AG09319 (cell line): Measurements from ENCODE around the gene LTC4S.

ENCODE experiments used
- DNase-seq: peaks from one replicate; pipeline ENCODE4 v3.0.0-alpha.2; 2010; ENCODE audit warnings: low read depth; ENCODE audit errors: extremely low read depth
- TF ChIP-seq, protein P1 (sequence below): IDR thresholded peaks from 2 replicates; pipeline ENCODE4 v1.5.1; 2011; ENCODE audit warnings: low read depth, mild to moderate bottlenecking, inconsistent platforms, low read length, moderate library complexity

LTC4S gene

GRCh38 chr5:179771311-179771895, 22.4 kb upstream of the LTC4S start:
- DNase-seq = no peak
- TF ChIP-seq, protein P1, sequence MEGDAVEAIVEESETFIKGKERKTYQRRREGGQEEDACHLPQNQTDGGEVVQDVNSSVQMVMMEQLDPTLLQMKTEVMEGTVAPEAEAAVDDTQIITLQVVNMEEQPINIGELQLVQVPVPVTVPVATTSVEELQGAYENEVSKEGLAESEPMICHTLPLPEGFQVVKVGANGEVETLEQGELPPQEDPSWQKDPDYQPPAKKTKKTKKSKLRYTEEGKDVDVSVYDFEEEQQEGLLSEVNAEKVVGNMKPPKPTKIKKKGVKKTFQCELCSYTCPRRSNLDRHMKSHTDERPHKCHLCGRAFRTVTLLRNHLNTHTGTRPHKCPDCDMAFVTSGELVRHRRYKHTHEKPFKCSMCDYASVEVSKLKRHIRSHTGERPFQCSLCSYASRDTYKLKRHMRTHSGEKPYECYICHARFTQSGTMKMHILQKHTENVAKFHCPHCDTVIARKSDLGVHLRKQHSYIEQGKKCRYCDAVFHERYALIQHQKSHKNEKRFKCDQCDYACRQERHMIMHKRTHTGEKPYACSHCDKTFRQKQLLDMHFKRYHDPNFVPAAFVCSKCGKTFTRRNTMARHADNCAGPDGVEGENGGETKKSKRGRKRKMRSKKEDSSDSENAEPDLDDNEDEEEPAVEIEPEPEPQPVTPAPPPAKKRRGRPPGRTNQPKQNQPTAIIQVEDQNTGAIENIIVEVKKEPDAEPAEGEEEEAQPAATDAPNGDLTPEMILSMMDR = no peak

GRCh38 chr5:179772351-179772750, 21.4 kb upstream of the LTC4S start:
- no peak for DNase-seq
- TF ChIP-seq, protein P1 = no peak

GRCh38 chr5:179773686-179774040, 20.1 kb upstream of the LTC4S start:
- TF ChIP-seq, protein P1 = no peak
- DNase-seq = no peak

DNA sequence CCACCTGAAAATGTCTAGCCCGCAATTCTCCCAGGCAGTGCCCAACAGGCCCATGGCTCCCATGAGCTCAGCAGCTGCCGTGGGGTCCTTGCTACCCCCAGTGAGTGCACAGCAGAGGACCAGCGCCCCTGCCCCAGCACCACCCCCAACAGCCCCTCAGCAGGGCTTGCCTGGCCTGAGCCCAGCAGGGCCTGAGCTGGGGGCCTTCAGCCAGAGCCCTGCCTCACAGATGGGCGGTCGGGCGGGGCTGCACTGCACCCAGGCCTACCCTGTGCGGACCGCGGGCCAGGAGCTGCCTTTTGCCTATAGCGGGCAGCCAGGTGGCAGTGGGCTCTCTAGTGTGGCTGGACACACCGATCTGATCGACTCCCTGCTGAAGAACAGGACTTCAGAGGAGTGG, 19.3 kb upstream of the LTC4S start:
- no peak for DNase-seq
- TF ChIP-seq, protein P1 = no peak

DNA sequence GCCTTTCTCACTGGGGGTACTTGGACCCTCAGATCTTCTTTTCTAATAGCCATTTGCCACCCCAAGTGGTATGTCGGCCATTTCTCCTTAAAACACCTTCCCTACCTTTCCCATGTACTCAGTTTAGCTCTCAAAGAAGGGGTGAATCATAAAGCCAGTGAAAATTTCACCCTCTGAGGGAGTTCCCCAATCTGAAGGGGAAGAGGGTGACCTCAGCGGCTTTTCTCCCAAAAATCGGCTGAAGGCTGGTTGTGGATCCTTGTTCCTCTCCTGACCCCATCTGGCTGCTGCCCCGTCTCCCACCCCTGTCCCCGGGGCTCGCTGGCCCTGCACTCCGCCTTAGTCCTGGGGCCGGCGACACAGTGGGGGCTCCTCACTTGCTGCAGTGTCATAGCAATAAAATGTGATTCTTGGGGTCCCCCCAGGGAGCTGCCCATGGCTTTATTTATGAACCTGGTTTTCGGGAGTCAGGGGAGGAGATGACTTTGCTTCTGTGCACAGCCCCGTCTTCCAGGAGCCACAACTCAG, 17.3 kb upstream of the LTC4S start:
- DNase-seq = no peak

DNA sequence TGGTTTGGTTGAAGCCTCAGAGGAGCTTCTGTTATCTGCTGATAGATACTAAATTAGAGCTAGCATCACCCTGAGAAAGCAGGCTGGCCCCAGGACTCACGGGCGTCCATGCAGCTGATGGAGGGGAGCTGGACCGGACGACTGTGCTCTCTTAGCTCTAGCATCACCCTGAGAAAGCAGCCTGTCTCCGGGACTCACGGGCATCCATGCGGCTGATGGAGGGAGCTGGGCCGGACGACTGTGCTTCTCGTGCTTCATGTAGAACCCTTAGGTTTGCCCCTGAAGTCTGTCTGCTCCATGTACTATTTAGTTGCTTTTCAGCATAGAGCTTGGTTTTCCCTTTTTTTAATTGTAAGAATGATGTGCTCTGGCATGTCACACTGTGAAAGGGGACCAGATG, 16.3 kb upstream of the LTC4S start:
- TF ChIP-seq, protein P1 = no peak

More for the DNA sequence above, 17.3 kb upstream of the LTC4S start:
- TF ChIP-seq, protein P1 = no peak

GRCh38 chr5:179777909-179778308, 15.9 kb upstream of the LTC4S start:
- no peak for DNase-seq
- TF ChIP-seq, protein P1 = no peak

More for the DNA sequence above, 16.3 kb upstream of the LTC4S start:
- no peak for DNase-seq
